H4 (cell line): ENCODE data around the gene COL26A1. TPM values are rescaled to one million over a fixed set of nuclear protein-coding genes. Genes with fewer than 3 reads are reported as not detected.

ENCODE experiments used
- DNase-seq: peaks from one replicate; pipeline ENCODE4 v3.0.0-alpha.2; 2015; ENCODE audit warnings: low spot score
- total RNA-seq: library from RNA; depleted of rRNA; stranded (reverse); fragments of >200 nt; shearing (Covaris generic); gene quantifications from 2 replicates; pipeline ENCODE4 v1.2.3, GENCODE V29; 2014

Gene COL26A1
- total RNA-seq, 1 experiment from 2014 or later: not detected

DNA sequence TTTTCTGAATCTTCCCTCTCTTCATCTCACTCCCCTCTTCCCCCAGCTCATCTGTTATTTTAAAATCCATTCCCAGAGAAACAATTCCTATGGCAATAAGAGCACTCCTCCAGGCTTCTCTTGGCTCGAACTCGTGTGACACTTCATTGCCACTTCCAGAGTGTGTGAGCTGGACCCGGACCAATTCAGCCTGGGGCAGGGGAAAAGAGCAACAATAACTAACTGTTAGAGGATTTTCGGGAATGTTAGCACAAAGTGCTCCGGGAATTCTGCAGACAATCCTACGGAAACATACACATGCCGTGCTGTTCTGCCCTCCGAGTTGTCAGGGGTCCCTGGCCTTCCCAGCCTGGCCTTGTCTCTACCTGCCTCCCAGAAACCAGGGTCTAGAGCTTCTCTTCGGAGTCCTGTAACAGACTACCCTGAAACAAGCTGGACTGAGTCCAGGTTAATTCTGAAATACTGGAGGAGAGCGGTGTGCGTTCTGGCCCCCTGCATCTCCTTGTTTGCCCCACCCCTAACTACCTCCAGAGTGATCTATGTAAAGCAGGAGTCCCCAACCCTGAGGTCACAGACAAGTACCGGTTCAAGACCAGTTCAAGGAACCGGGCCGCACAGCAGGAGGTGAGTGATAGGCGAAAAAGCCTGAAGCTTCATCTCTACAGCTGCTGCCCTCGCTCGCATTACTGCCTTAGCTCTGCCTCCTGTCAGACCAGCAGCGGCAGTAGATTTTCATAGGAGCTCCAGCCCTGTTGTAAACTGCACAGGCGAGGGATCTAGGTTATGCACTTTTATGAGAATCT lies 11.3 kb downstream of the COL26A1 start:
- DNase-seq: no peak

DNA sequence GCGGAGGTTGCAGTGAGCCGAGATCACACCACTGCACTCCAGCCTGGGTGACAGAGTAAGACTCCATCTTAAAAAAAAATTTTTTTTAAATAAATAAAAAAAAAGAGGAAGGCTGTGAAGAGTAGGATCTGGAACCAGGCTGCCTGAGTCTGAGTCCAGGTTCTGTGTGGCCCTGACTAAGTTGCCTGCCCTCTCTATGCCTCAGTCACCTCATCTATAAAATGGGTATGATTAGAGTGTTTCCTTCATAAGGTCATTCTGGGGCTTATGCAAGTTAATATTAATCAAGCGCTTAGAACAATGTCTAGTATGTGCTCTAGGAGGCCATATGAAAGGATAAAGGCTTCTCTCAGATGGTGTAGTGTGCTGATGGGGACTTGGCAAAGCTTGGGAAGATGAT lies 12.3 kb downstream of the COL26A1 start:
- no peak for DNase-seq

DNA sequence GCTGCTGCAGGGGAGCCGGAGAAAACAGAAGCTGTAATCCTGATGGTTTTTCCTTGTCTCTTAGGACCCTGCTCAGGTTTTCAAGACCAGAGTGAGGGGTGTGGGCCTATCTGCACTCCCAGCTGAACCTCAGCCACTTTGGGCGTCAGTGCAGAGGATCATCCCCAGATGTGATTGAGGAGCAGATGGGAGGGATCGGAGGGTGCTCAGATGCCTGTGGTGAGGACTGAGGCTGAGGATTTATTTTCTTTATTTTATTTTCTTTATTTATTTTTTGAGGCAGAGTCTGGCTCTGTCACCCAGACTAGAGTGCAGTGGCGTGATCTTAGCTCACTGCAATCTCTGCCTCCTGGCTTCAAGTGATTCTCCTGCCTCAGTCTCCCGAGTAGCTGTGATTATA lies 13.9 kb downstream of the COL26A1 start:
- no peak for DNase-seq

DNA sequence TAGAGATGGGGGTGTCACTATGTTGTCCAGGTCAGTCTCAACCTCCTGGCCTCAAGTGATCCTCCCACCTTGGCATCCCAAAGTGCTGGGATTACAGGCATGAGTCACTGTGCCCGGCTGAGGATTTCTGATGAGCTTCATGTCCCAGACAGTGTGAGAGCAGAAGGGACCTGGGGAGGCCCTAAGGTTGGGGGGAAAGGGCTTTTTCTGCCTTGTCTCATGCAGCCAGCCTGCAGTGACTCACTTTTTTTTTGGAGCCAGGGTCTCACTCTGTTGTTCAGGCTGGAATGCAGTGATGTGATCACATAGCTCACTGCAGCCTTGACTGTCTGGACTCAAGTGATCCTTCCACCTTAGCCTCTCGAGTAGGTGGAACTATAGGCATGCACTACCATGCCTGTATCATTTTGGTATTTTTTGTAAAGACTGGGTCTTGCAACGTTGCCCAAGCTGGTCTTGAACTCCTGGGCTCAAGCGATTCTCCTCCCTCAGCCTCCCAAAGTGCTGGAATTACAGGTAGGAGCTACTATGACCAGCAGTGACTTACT lies 14.6 kb downstream of the COL26A1 start:
- DNase-seq: no peak

DNA sequence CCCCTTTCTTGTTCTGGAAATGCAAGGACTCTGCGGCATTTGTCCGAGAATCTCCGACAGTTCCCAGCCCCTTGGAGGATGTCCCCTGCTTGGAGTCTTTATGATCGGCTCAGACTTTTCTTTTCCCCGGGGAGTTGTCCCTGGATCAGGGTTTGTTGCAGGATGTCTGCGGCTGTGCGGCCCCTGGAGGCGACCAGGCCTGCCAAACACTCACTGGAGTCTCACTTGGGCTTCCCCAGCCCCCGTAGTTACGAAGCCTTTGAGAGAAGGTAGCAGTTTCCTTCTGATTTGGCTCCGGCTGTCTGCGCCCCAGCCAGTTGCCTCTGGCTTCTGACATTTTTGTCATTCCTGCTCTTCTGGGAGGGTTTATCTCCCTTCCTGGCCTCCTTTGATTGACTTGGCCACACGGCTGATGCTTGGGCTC lies 16.1 kb downstream of the COL26A1 start:
- DNase-seq: no peak

DNA sequence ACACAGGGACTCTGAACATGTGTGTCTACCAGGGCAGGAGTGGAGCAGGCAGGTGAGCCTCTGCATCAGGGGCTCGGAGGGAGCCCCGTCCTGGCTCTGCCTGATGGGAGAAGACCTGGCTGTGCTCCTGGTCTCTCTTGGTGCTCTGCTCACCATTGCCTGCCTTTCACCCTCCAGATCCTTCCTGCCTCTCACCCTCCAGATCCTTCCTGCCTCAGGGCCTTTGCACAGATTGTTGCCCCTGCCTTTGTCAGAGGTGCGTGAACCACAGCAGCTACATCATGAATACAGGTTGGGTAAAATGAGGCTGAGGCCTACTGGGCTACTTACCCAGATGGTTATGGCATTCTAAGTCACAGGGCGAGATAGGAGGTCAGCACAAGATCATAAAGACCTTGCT lies 16.6 kb downstream of the COL26A1 start:
- DNase-seq: no peak

DNA sequence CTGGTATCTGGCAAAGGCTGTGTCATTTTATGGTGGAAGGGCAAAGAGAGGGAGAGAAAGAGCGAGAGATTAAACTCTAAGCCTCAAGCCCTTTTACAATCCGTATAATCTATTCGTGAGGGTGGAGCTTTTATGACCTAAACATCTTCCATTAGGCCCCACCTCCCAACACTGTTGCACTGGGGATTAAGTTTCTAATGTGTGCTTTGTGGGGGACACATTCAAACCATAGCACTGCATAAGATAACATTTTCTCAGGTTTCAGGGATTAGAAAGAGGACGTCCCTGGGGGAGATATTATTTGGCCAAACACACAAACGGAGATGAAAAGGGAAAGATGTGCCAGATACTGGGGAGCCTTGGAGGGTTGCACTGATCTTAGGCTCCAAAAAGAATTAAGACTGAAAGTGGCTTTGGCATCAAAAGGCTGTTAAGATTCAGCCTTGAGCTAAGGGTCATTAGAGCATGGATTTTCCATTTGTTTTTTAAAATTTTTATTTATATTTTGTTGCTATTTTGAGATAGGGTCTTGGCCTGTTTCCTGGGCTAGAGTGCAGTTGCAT lies 19.0 kb downstream of the COL26A1 start:
- DNase-seq: no peak

DNA sequence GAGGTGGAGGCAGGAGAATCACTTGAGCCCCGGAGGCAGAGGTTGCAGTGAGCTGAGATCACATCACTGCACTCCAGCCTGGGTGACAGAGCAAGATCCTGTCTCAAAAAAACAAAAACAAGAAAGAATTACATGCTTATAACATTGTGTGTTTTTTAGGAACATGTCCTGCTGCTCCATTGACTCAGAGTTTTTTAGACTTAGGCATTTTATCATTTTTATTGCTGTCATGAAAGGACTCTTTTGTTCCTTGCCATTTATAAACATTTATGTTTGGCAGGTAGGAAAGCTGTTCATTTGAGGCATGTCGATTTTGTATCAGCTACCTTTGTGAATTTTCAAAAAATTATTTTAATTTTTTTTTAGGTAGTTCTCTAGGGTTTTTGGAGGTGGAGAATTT lies 20.3 kb downstream of the COL26A1 start:
- no peak for DNase-seq

DNA sequence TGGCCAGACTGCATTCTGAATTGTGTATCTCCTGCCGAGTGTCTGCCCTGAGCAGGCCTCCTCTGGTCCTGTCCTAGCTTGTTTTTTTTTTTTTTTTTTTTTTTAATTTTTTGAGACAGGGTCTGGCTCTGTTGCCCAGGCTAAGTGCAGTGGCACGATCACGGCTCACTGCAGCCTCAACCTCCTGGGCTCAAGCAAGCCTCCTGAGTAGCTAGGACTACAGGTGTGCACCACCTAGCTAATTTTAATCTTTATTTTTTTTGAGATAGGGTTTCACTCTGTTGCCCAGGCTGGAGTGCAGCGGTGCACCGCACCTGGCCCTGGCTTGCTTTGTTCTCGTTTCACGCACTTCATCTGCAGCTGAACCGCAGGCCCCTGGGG lies 23.5 kb downstream of the COL26A1 start:
- DNase-seq: no peak

GRCh38 chr7:101386558-101387231 lies 24.0 kb downstream of the COL26A1 start:
- DNase-seq: no peak

GRCh38 chr7:101390901-101391301 lies 28.2 kb downstream of the COL26A1 start:
- peak; percentile 31 for DNase-seq

GRCh38 chr7:101391991-101392390 lies 29.3 kb downstream of the COL26A1 start:
- no peak for DNase-seq

GRCh38 chr7:101393865-101394264 lies 31.2 kb downstream of the COL26A1 start:
- no peak for DNase-seq

DNA sequence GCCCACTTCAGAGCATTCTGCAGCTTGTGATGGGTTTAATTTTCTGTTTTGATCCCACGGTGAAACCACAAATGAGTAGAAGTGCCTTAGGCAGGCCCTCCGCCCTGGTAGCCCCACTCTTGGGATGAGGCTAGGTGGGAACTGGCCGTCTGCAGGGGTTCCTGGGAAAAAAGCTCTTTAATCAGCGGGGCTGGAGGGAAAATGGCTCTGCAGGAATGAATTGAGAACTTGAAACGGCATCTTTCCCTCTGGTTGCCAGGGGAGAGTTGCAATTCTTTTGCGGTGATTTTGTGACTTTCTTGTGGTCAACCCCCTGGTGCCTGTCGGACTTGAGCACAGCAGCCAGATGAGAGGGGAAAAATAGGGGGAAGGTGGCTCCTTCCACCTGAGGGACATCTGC lies 32.7 kb downstream of the COL26A1 start:
- no peak for DNase-seq

DNA sequence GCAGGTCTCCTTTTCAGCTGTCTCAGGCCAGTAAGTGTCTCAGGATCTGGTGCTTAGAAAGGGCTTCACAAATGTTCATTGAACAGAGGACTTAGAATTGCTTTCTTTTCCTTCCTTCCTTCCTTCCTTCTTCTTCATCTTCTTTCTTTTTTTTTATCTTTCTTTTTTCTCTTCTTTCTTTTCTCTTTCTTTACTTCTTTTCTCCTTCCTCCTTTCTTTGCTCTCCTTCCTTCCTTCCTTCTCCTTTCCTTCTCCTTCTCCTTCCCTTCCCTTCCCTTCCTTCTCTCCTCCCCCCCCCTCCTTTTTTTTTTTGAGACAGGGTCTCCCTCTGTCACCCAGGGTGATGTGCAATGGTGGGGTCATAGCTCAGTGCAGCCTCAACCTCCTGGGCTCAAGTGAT lies 34.6 kb downstream of the COL26A1 start:
- no peak for DNase-seq

DNA sequence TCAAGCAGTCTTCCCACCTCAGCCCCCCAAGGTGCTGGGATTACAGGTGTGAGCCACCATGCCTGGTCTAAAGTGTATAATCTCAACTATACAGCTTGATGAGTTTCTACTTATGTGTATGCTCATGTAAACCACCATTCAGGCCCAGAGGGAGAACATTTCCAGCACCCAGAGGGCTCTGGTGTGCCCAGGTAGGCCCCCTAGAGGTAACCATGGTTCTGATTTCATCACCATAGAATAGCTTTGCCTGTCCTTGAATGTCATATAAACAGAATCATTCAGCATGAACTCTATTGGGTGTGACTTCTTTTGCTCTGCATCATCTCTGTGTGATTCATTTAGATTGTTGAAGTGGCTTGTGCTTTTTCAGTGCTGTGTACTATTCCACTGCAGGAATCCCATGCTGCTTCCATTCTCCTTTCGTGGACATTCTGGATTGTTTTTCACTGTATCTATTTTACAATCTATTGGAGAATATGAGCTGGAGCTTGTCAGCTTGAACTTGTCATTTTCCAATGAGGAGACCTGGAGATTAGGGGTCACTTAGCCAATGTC lies 35.2 kb downstream of the COL26A1 start:
- no peak for DNase-seq

GRCh38 chr7:101398396-101399289 lies 36.0 kb downstream of the COL26A1 start:
- no peak for DNase-seq

DNA sequence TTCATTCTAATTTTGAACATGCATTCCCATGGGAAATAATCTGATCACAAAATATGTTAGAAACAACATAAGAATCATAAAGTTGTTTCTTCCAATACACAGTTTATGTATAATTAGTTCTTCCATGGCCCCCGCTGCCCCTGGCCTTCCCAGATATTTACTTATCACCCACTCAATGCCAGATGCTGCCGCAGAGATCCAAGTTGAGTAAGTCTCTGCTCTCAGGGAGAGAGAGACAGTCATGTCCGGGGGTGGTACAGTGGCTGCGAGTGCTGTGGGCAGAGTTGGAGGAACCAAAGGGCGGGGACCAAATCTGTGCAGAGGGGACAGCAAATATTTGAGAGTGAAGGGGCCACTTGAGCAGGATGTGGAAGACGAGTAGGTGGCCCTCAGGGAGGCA lies 37.1 kb downstream of the COL26A1 start:
- no peak for DNase-seq

- DNase-seq: no peak
Observed at GRCh38 chr7:101400751-101401150, 38.1 kb downstream of the COL26A1 start.

GRCh38 chr7:101401390-101402080 lies 38.9 kb downstream of the COL26A1 start:
- no peak for DNase-seq
